Neuronal stem cell (in vitro differentiated cells): Measurements from ENCODE around the gene SUGT1.

Experiments
- DNase-seq: peaks from one replicate; pipeline ENCODE4 v3.0.0-alpha.2; 2013; ENCODE audit warnings: low spot score
- H2AFZ ChIP-seq: one replicate; pipeline ENCODE4 v1.6.1; 2013; ENCODE audit warnings: mild to moderate bottlenecking, low read length, inconsistent platforms
- H2AK5ac ChIP-seq: 2 replicates; pipeline ENCODE4 v1.6.1; 2013; ENCODE audit warnings: low read depth, mild to moderate bottlenecking, inconsistent platforms, low read length, moderate library complexity, mixed read lengths
- H2BK120ac ChIP-seq: 2 replicates; pipeline ENCODE4 v1.6.1; 2013; ENCODE audit warnings: low read depth, mild to moderate bottlenecking, inconsistent platforms, low read length, moderate library complexity, mixed read lengths
- H2BK12ac ChIP-seq: one replicate; pipeline ENCODE4 v1.6.1; 2013; ENCODE audit warnings: low read length, inconsistent platforms
- H2BK15ac ChIP-seq: 2 replicates; pipeline ENCODE4 v1.6.1; 2013; ENCODE audit warnings: mild to moderate bottlenecking, low read length, inconsistent platforms, mixed read lengths
- H2BK5ac ChIP-seq: one replicate; pipeline ENCODE4 v1.6.1; 2013; ENCODE audit warnings: inconsistent platforms, mild to moderate bottlenecking, low read length, moderate library complexity
- H3K14ac ChIP-seq: one replicate; pipeline ENCODE4 v1.6.1; 2013; ENCODE audit warnings: low read length, inconsistent platforms
- H3K18ac ChIP-seq: 2 replicates; pipeline ENCODE4 v1.6.1; 2013; ENCODE audit warnings: low read length, inconsistent platforms
- H3K23ac ChIP-seq: 2 replicates; pipeline ENCODE4 v1.6.1; 2013; ENCODE audit warnings: low read depth, mild to moderate bottlenecking, mixed read lengths, low read length, inconsistent platforms; ENCODE audit not compliant: poor library complexity
- H3K27ac ChIP-seq: replicated peaks from 3 replicates; pipeline ENCODE4 v1.5.1; 2013; ENCODE audit warnings: low read length, inconsistent platforms
- H3K27me3 ChIP-seq, 3 experiments: 2 replicates each; pipeline ENCODE4 v1.6.1; 2013; ENCODE audit warnings: low read length in 3 of 3, mild to moderate bottlenecking in 2 of 3, inconsistent platforms in 1 of 3, low read depth in 1 of 3, mixed read lengths in 1 of 3, moderate library complexity in 1 of 3; ENCODE audit not compliant: control insufficient read depth in 3 of 3, insufficient read depth in 3 of 3
- H3K36me3 ChIP-seq, 2 donors: replicated peaks in 1 of 2; 2 replicates each; pipeline ENCODE4 v1.6.1; 2013; ENCODE audit warnings: low read length in 2 of 2; ENCODE audit not compliant: control insufficient read depth in 2 of 2, insufficient read depth in 2 of 2
- H3K4ac ChIP-seq: 2 replicates; pipeline ENCODE4 v1.6.1; 2013; ENCODE audit warnings: inconsistent platforms, mild to moderate bottlenecking, low read length, moderate library complexity
- H3K4me1 ChIP-seq, 2 donors: 1 replicate in 1 of 2; 2 replicates in 1 of 2; pipeline ENCODE4 v1.6.1; 2013; ENCODE audit warnings: low read length in 2 of 2, low read depth in 1 of 2; ENCODE audit not compliant: control insufficient read depth in 2 of 2, insufficient read depth in 1 of 2
- H3K4me2 ChIP-seq: one replicate; pipeline ENCODE4 v1.6.1; 2013; ENCODE audit warnings: mild to moderate bottlenecking, low read length, inconsistent platforms; ENCODE audit not compliant: insufficient read depth, poor library complexity, severe bottlenecking
- H3K4me3 ChIP-seq, 2 donors: 2 replicates each; pipeline ENCODE4 v1.5.1; 2013; ENCODE audit warnings: low read length in 2 of 2, mild to moderate bottlenecking in 2 of 2, inconsistent platforms in 1 of 2, moderate library complexity in 1 of 2
- H3K79me1 ChIP-seq: one replicate; pipeline ENCODE4 v1.6.1; 2013; ENCODE audit warnings: low read depth, mild to moderate bottlenecking, inconsistent platforms, low read length, moderate library complexity
- H3K9ac ChIP-seq: one replicate; pipeline ENCODE4 v1.6.1; 2013; ENCODE audit warnings: mild to moderate bottlenecking, low read depth, low read length, inconsistent platforms; ENCODE audit not compliant: poor library complexity
- H3K9me3 ChIP-seq, 2 donors: replicated peaks in 1 of 2; 2 replicates each; pipeline versions ENCODE3 to v1.6.1; 2013; ENCODE audit warnings: low read length in 2 of 2, mild to moderate bottlenecking in 2 of 2, inconsistent platforms in 1 of 2, low read depth in 1 of 2, mixed read lengths in 1 of 2, moderate library complexity in 1 of 2; ENCODE audit not compliant: control insufficient read depth in 2 of 2, insufficient read depth in 1 of 2
- H4K8ac ChIP-seq: one replicate; pipeline ENCODE4 v1.6.1; 2013; ENCODE audit warnings: low read depth, mild to moderate bottlenecking, inconsistent platforms, low read length, moderate library complexity
- H4K91ac ChIP-seq: one replicate; pipeline ENCODE4 v1.6.1; 2013; ENCODE audit warnings: low read length, low read depth, mild to moderate bottlenecking, inconsistent platforms; ENCODE audit not compliant: poor library complexity
- WGBS, 2 donors: extraction: QIAGEN DNeasy Blood & Tissue Kit; methylation state at CpG; one replicate each; pipeline ENCODE4 v1.1.7; 2013; ENCODE audit warnings: missing lambda C conversion rate in 2 of 2, mixed read lengths in 1 of 2; ENCODE audit not compliant: insufficient read length in 2 of 2, insufficient replicate concordance in 1 of 2; ENCODE audit errors: extremely low coverage in 2 of 2; 5-methylcytosine and 5-hydroxymethylcytosine counted together

The SUGT1 gene

DNA sequence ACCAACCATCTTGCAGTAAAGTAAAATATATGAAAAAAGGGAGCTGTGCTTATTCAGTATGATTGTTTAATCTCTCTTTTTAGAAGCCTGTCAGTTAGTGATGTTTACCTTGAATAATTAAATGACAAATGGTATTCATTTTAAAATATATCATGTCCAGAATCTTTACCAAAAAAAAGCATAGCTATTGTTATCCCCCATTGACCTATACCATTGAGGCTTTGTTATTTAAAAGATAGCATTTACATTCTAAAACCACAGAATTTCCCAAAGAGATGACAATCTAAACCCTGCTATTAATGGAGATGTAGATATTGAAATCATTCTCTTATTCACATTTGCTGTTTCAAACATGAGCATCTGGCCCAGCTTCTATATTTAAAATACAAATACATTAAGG is 84.8 kb downstream of the SUGT1 start:
- Histone ChIP-seq H3K9me3 (no peaks in the 10 kb centered on the region), H2AK5ac (no peak overlapping the region), H2AFZ (peak overlapping the region; percentile 62), H3K4ac (no peak overlapping the region), H3K36me3 (no peaks in the 10 kb centered on the region), H2BK15ac (no peak overlapping the region), H3K4me2 (no peak overlapping the region), H2BK120ac (no peak overlapping the region), H2BK12ac (no peak overlapping the region), H3K27ac (no peak overlapping the region), H4K91ac (no peak overlapping the region), H3K18ac (no peak overlapping the region), H2BK5ac (no peak overlapping the region), H3K27me3 (peaks cover 0 to 27% (median 8%) of the 10 kb centered on the region in 3 experiments), H3K4me1 (peaks cover 5 to 12% of the 10 kb centered on the region in 2 donors), H3K14ac (no peak overlapping the region), H3K79me1 (no peaks in the 10 kb centered on the region), H3K9ac (no peak overlapping the region), H4K8ac (no peak overlapping the region), H3K4me3 (no peak overlapping the region), H3K23ac (no peak overlapping the region)
- no peak for DNase-seq

DNA sequence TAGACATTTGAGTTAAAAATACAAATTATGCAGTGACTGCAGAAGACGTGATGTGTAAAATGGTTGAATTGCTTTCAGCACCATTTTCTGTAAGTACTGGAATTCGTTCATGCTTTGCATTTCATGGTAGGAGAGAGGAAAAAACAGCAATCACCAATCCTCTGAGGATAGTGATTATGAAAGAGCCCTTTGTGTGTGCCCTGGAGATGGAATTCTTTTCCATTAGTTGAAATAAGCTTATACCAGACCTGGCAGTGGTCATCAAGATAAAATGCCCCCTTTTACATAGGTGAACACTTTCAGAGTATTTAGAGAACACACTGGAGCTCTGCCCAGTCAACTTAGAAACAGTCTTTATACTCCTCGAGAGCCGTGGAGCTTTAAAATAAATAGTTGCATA is 85.3 kb downstream of the SUGT1 start:
- Histone ChIP-seq H3K36me3 (no peaks in the 10 kb centered on the region), H2BK5ac (no peak overlapping the region), H3K4me3 (no peak overlapping the region), H2BK15ac (no peak overlapping the region), H3K4ac (no peak overlapping the region), H2BK120ac (no peak overlapping the region), H4K8ac (no peak overlapping the region), H3K14ac (no peak overlapping the region), H3K4me1 (peaks cover 5 to 12% of the 10 kb centered on the region in 2 donors), H4K91ac (no peak overlapping the region), H3K27ac (no peak overlapping the region), H3K4me2 (no peak overlapping the region), H2AK5ac (no peak overlapping the region), H3K18ac (no peak overlapping the region), H3K9me3 (no peaks in the 10 kb centered on the region), H3K9ac (no peak overlapping the region), H3K79me1 (no peaks in the 10 kb centered on the region), H2AFZ (peak overlapping the region; percentile 62), H3K23ac (no peak overlapping the region), H2BK12ac (no peak overlapping the region), H3K27me3 (peaks cover 0 to 27% (median 8%) of the 10 kb centered on the region in 3 experiments)
- no peak for DNase-seq
- WGBS, 2 donors = no CpG with 5 or more reads among the region's 4 CpGs

DNA sequence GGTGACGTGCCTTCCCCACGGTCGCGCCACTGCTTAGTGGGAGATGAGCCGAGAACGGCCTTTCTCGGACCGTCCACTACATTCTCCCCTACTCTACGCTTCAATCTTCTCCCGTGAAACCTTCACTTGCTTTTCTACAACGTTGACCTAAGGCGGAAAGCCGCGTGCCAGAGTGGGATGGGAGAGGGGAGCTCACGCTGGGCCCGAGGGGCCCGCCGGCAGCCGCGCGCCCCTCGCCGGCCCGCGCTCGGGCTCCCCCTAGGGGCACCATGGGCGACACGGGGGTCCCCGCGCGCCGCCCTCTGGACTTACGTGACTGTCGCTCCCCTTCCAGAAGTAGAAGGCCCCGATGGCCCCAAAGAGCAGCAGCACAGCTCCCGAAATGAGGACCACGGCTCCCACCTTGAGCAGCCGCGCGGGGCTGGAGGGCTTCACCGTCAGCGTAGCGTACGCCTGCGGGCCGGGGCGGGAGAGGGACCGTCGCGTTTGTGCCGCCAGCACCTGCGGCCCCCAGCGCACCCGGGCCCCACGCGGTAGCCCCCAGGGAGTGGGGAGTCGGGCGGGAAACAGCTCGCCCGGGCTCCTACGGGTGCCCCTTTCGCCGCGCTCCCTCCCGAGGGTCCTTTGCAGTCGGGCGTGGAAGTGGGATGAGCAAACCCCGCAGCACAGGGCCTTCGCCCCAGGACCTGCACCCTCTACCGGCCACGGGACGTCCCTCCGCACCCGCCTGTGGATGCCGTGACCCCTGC is 86.3 kb downstream of the SUGT1 start:
- no peaks in the 10 kb centered on the region for H3K9me3 ChIP-seq

DNA sequence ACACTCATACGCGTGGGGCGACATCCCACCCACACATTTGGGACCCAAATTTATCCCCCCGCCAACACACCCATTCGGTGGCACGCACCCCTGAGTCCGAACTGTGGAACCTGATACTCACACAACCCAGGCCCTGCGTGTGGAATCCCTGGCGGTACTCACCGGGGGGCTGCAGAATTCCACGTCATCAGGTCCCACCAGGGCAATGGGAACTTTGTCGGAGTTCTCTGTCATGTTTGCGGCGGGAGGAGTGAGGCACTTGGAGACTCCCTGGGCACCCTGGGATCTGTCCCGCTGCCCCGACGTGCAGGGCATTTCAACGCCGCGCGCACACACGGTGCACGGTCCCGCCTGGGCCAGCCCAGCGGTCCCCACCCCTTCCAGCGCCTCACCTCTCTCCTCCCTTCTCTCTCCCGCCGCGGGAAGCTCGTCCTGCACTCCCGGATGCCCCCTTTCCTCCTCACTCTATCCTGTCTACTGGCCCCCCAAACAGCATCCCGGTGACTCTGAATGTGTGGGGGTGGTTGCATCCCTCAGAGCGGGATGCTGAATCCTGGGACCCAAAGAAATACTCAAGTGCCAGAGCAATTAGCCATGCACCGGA is 86.9 kb downstream of the SUGT1 start, which contains the start of gene CNMD:
CNMD (minus strand) TSS at position 353 of the 604 bp plus-strand sequence; CDS start at position 234, 119 bp downstream.
- Histone ChIP-seq H4K8ac (no peak within 1 kb of the TSS), H3K36me3 (no peaks in the 10 kb centered on the region), H3K9me3 (no peaks in the 10 kb centered on the region), H3K18ac (peak within 1 kb of the TSS; percentile 97), H3K9ac (peak within 1 kb of the TSS; percentile 91), H3K27me3 (peaks cover 0 to 27% (median 8%) of the 10 kb centered on the region in 3 experiments), H2BK120ac (no peak within 1 kb of the TSS), H3K4ac (peak within 1 kb of the TSS; percentile 54), H3K27ac (no peak within 1 kb of the TSS), H2AK5ac (no peak within 1 kb of the TSS), H2BK12ac (no peak within 1 kb of the TSS), H3K4me3 (peak within 1 kb of the TSS in 1 of 2 donors; percentile 77), H3K4me2 (peak within 1 kb of the TSS; percentile 89), H3K23ac (peak within 1 kb of the TSS; percentile 9), H2BK15ac (peak within 1 kb of the TSS; percentile 35), H3K14ac (peak within 1 kb of the TSS; percentile 64), H3K4me1 (peaks cover 5 to 12% of the 10 kb centered on the region in 2 donors), H4K91ac (no peak within 1 kb of the TSS), H2AFZ (peak within 1 kb of the TSS; percentile 74), H2BK5ac (no peak within 1 kb of the TSS), H3K79me1 (no peaks in the 10 kb centered on the region)
- no peak for DNase-seq
- no CpG with 5 or more reads among the region's 34 CpGs for WGBS, 2 donors

More for the DNA sequence above, 86.3 kb downstream of the SUGT1 start:
- no peak overlapping the region for H2AK5ac ChIP-seq
- H2BK120ac ChIP-seq = no peak overlapping the region
- peak overlapping the region; percentile 91 for H3K9ac ChIP-seq
- H3K23ac ChIP-seq = peak overlapping the region; percentile 9
- no peaks in the 10 kb centered on the region for H3K79me1 ChIP-seq
- no peak overlapping the region for H2BK12ac ChIP-seq
- peak overlapping the region; percentile 89 for H3K4me2 ChIP-seq
- H2AFZ ChIP-seq = peak overlapping the region; percentile 74
- H4K91ac ChIP-seq = no peak overlapping the region
- no peaks in the 10 kb centered on the region for H3K36me3 ChIP-seq
- peak overlapping the region; percentile 64 for H3K14ac ChIP-seq
- H3K4me1 ChIP-seq = peaks cover 5 to 12% of the 10 kb centered on the region in 2 donors
- H3K18ac ChIP-seq = peak overlapping the region; percentile 97
- no peak overlapping the region for H3K27ac ChIP-seq
- H2BK5ac ChIP-seq = no peak overlapping the region
- peak overlapping the region in 1 of 2 donors; percentile 77 for H3K4me3 ChIP-seq
- peak overlapping the region; percentile 35 for H2BK15ac ChIP-seq
- WGBS, 2 donors = no CpG with 5 or more reads among the region's 75 CpGs
- H3K27me3 ChIP-seq = peaks cover 0 to 27% (median 8%) of the 10 kb centered on the region in 3 experiments
- peak; percentile 61 for DNase-seq
- H3K4ac ChIP-seq = peak overlapping the region; percentile 54
- H4K8ac ChIP-seq = no peak overlapping the region
